ENCODE results near the gene CDH4. TPM values are rescaled to one million over a fixed set of nuclear protein-coding genes. Genes with fewer than 3 reads are reported as not detected.

The CDH4 gene
- polyA plus RNA-seq, 1 donor (not counting 4 experiments of a cell fraction or from before 2014, with no cell fraction given): 2.2 TPM

GRCh38 chr20:61508301-61509096 lies 256.4 kb downstream of the CDH4 start:
- H3K27me3 ChIP-seq (ENCODE audit: control insufficient read depth, extremely low read depth, insufficient read depth, low read length): no peaks in the 10 kb centered on the region
- H2AFZ ChIP-seq (ENCODE audit: control insufficient read depth, low read length): no peak overlapping the region
- H3K27ac ChIP-seq (ENCODE audit: control insufficient read depth, insufficient read depth, low read length): no peak overlapping the region
- H3K9me1 ChIP-seq (ENCODE audit: control insufficient read depth, extremely low read depth, insufficient read depth, low read length): no peaks in the 10 kb centered on the region
- DNase-seq (ENCODE audit: low read depth, low spot score) (no peak), FAIRE-seq (no peak)
- TF ChIP-seq, protein P1, sequence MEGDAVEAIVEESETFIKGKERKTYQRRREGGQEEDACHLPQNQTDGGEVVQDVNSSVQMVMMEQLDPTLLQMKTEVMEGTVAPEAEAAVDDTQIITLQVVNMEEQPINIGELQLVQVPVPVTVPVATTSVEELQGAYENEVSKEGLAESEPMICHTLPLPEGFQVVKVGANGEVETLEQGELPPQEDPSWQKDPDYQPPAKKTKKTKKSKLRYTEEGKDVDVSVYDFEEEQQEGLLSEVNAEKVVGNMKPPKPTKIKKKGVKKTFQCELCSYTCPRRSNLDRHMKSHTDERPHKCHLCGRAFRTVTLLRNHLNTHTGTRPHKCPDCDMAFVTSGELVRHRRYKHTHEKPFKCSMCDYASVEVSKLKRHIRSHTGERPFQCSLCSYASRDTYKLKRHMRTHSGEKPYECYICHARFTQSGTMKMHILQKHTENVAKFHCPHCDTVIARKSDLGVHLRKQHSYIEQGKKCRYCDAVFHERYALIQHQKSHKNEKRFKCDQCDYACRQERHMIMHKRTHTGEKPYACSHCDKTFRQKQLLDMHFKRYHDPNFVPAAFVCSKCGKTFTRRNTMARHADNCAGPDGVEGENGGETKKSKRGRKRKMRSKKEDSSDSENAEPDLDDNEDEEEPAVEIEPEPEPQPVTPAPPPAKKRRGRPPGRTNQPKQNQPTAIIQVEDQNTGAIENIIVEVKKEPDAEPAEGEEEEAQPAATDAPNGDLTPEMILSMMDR (optimal IDR thresholded peaks at IDR 0.05 in 1 of 3, IDR thresholded peaks at IDR 0.05 in 1 of 3, conservative IDR thresholded peaks at IDR 0.05 in 1 of 3; ENCODE audit: extremely low read depth in 1 of 3, insufficient read depth in 2 of 3, low read length in 3 of 3): no peak
- TF ChIP-seq EZH2 (IDR thresholded peaks at IDR 0.05; ENCODE audit: low read length): no peak
- H3K36me3 ChIP-seq (ENCODE audit: control insufficient read depth in 2 of 2, extremely low read depth in 1 of 2, insufficient read depth in 2 of 2, low read length in 2 of 2): no peaks in the 10 kb centered on the region
- H3K4me1 ChIP-seq (ENCODE audit: control insufficient read depth, extremely low read depth, insufficient read depth, low read length): no peaks in the 10 kb centered on the region
- dilution Hi-C loops (cut with MboI; ENCODE audit: extremely low pct_ligation_motif_present, low sequenced_read_pairs): no loop called here
- H3K79me2 ChIP-seq (ENCODE audit: control insufficient read depth, insufficient read depth, low read length): no peaks in the 10 kb centered on the region
- H3K4me3 ChIP-seq (ENCODE audit: control insufficient read depth in 2 of 3, extremely low read depth in 1 of 3, insufficient read depth in 2 of 3, low read depth in 1 of 3, low read length in 3 of 3): no peak overlapping the region
- no peak overlapping the region for H3K9ac ChIP-seq (ENCODE audit: control insufficient read depth, extremely low read depth, insufficient read depth, low read length)
- no peaks in the 10 kb centered on the region for H3K9me3 ChIP-seq (ENCODE audit: control insufficient read depth, low read depth, low read length)
- no peak overlapping the region for H3K4me2 ChIP-seq (ENCODE audit: control insufficient read depth, extremely low read depth, insufficient read depth, low read depth, low read length)
- H4K20me1 ChIP-seq (ENCODE audit: control insufficient read depth, extremely low read depth, insufficient read depth, low read length): peaks cover 3% of the 10 kb centered on the region

DNA sequence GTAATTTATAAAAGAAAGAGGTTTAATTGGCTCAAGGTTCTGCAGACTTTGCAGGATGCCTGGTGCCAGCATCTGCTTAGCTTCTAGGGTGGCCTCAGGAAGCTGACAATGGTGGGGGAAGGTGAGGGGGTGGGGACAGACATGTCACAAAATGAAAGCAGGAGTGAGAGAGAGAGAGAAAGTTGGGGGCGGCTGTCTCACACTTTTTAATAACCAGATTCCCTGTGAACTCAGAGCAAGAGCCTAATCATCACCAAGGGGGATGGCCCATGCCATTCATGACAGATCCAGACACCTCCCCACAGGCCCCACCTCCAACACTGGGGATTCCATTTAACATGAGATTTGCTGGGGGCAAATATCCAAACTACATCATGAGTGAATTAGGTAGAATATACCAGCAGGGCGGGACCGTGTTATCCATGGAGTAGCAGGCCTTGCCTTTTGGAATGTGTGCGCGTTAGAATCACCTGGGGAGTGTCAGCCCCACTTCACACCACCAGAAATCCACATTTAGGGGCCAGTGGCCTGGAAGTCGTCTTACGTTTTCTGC lies 258.8 kb downstream of the CDH4 start:
- Histone ChIP-seq H3K9me3 (ENCODE audit: control insufficient read depth, low read depth, low read length) (no peaks in the 10 kb centered on the region), H3K4me2 (ENCODE audit: control insufficient read depth, extremely low read depth, insufficient read depth, low read depth, low read length) (no peak overlapping the region), H3K9me1 (ENCODE audit: control insufficient read depth, extremely low read depth, insufficient read depth, low read length) (no peaks in the 10 kb centered on the region), H3K27ac (ENCODE audit: control insufficient read depth, insufficient read depth, low read length) (no peak overlapping the region), H3K36me3 (ENCODE audit: control insufficient read depth in 2 of 2, extremely low read depth in 1 of 2, insufficient read depth in 2 of 2, low read length in 2 of 2) (no peaks in the 10 kb centered on the region), H3K4me3 (ENCODE audit: control insufficient read depth in 2 of 3, extremely low read depth in 1 of 3, insufficient read depth in 2 of 3, low read depth in 1 of 3, low read length in 3 of 3) (no peak overlapping the region), H3K27me3 (ENCODE audit: control insufficient read depth, extremely low read depth, insufficient read depth, low read length) (no peaks in the 10 kb centered on the region), H2AFZ (ENCODE audit: control insufficient read depth, low read length) (no peak overlapping the region), H3K9ac (ENCODE audit: control insufficient read depth, extremely low read depth, insufficient read depth, low read length) (no peak overlapping the region), H3K79me2 (ENCODE audit: control insufficient read depth, insufficient read depth, low read length) (no peaks in the 10 kb centered on the region), H4K20me1 (ENCODE audit: control insufficient read depth, extremely low read depth, insufficient read depth, low read length) (peaks cover 3% of the 10 kb centered on the region), H3K4me1 (ENCODE audit: control insufficient read depth, extremely low read depth, insufficient read depth, low read length) (no peaks in the 10 kb centered on the region)
- TF ChIP-seq EZH2 (IDR thresholded peaks at IDR 0.05; ENCODE audit: low read length): no peak
- TF ChIP-seq, protein P1 (optimal IDR thresholded peaks at IDR 0.05 in 1 of 3, IDR thresholded peaks at IDR 0.05 in 1 of 3, conservative IDR thresholded peaks at IDR 0.05 in 1 of 3; ENCODE audit: extremely low read depth in 1 of 3, insufficient read depth in 2 of 3, low read length in 3 of 3): no peak
- dilution Hi-C loops (cut with MboI; ENCODE audit: extremely low pct_ligation_motif_present, low sequenced_read_pairs): no loop called here
- DNase-seq (ENCODE audit: low read depth, low spot score): no peak
- no peak for FAIRE-seq

Measured in keratinocyte (primary cell).